IMR-90 (cell line): Measurements from ENCODE around the gene PTEN. TPM values are rescaled to one million over a fixed set of nuclear protein-coding genes. Genes with fewer than 3 reads are reported as not detected.

Experiments
- ATAC-seq: fragments of 200-7000 bp; cut with Tn5 transposase; 2 replicates; pipeline ENCODE4 v1.9.1; 2020; ENCODE audit warnings: low read depth, mild to moderate bottlenecking, moderate library complexity
- BruUV-seq: library from RNA; stranded (reverse); fragments of 400-500 nt; replicated peaks from 2 replicates; lab custom pipeline; 2021; lab: Mats Ljungman, UMichigan
- CTCF ChIA-PET: fragments of 300-600 bp; formaldehyde crosslinking; extraction: SDS; loops from one replicate; lab custom pipeline; 2021; ENCODE audit warnings: antibody characterized with exemption; lab: Yijun Ruan, JAX
- POLR2A ChIA-PET: fragments of 300-600 bp; sonication (Branson Sonifier 250); formaldehyde crosslinking; loops from one replicate; lab custom pipeline; 2022; ENCODE audit warnings: antibody characterized with exemption; ENCODE audit not compliant: unreplicated experiment; lab: Charles Lee
- DNase-seq: peaks from one replicate; pipeline ENCODE4 v3.0.0; 2013
- H2AFZ ChIP-seq: replicated peaks from 2 replicates; pipeline ENCODE3; 2013; ENCODE audit warnings: low read length, mild to moderate bottlenecking; ENCODE audit not compliant: poor library complexity
- H2AK5ac ChIP-seq: 2 replicates; pipeline ENCODE4 v1.6.1; 2013; ENCODE audit warnings: low read depth, low read length, inconsistent platforms
- H2AK9ac ChIP-seq: replicated peaks from 2 replicates; pipeline ENCODE3; 2013; ENCODE audit warnings: mild to moderate bottlenecking, low read depth, low read length, moderate library complexity; ENCODE audit not compliant: poor library complexity
- H2BK120ac ChIP-seq: 2 replicates; pipeline ENCODE4 v1.6.1; 2013; ENCODE audit warnings: low read depth, low read length, inconsistent platforms
- H2BK15ac ChIP-seq: 3 replicates; pipeline ENCODE4 v1.6.1; 2013; ENCODE audit warnings: low read depth, low read length, inconsistent platforms
- H2BK20ac ChIP-seq: 2 replicates; pipeline ENCODE4 v1.6.1; 2013; ENCODE audit warnings: low read depth, mild to moderate bottlenecking, inconsistent platforms, low read length, moderate library complexity
- H2BK5ac ChIP-seq: 2 replicates; pipeline ENCODE4 v1.6.1; 2013; ENCODE audit warnings: mild to moderate bottlenecking, low read depth, low read length, inconsistent platforms; ENCODE audit not compliant: poor library complexity, severe bottlenecking
- H3K14ac ChIP-seq: replicated peaks from 2 replicates; pipeline ENCODE4 v1.6.1; 2013; ENCODE audit warnings: low read depth, low read length, inconsistent platforms
- H3K18ac ChIP-seq: 2 replicates; pipeline ENCODE4 v1.6.1; 2013; ENCODE audit warnings: low read depth, low read length, control low read depth
- H3K23ac ChIP-seq: 2 replicates; pipeline ENCODE4 v1.6.1; 2013; ENCODE audit warnings: low read depth, low read length, inconsistent platforms
- H3K27ac ChIP-seq: 2 replicates; pipeline ENCODE4 v1.5.1; 2013; ENCODE audit warnings: mild to moderate bottlenecking, control low read depth, low read length; ENCODE audit not compliant: insufficient read depth
- H3K27me3 ChIP-seq: 2 replicates; pipeline ENCODE4 v1.6.1; 2013; ENCODE audit warnings: low read length; ENCODE audit not compliant: control insufficient read depth, insufficient read depth
- H3K36me3 ChIP-seq: 2 replicates; pipeline ENCODE4 v1.6.1; 2013; ENCODE audit warnings: low read length, mixed read lengths; ENCODE audit not compliant: control insufficient read depth, insufficient read depth
- H3K4ac ChIP-seq: 2 replicates; pipeline ENCODE4 v1.6.1; 2013; ENCODE audit warnings: low read depth, low read length, inconsistent platforms
- H3K4me1 ChIP-seq: 2 replicates; pipeline ENCODE4 v1.6.1; 2013; ENCODE audit warnings: low read length, mixed read lengths; ENCODE audit not compliant: control insufficient read depth, insufficient read depth
- H3K4me2 ChIP-seq: 2 replicates; pipeline ENCODE4 v1.6.1; 2013; ENCODE audit warnings: low read depth, mild to moderate bottlenecking, control low read depth, low read length, moderate library complexity
- H3K4me3 ChIP-seq: 2 replicates; pipeline ENCODE4 v1.5.1; 2013; ENCODE audit warnings: low read depth, mild to moderate bottlenecking, control low read depth, low read length, moderate library complexity; ENCODE audit not compliant: insufficient read depth
- H3K56ac ChIP-seq: 2 replicates; pipeline ENCODE4 v1.6.1; 2013; ENCODE audit warnings: low read length, inconsistent platforms; ENCODE audit not compliant: insufficient read depth; ENCODE audit errors: extremely low read depth
- H3K79me1 ChIP-seq, 2 experiments: 2 replicates each; pipeline ENCODE4 v1.6.1; 2013; ENCODE audit warnings: low read length in 2 of 2, inconsistent platforms in 1 of 2, low read depth in 1 of 2
- H3K9ac ChIP-seq: 2 replicates; pipeline ENCODE4 v1.6.1; 2013; ENCODE audit warnings: low read depth, low read length, control low read depth
- H3K9me1 ChIP-seq: 2 replicates; pipeline ENCODE4 v1.6.1; 2013; ENCODE audit warnings: low read length, inconsistent platforms; ENCODE audit not compliant: insufficient read depth
- H3K9me3 ChIP-seq: 2 replicates; pipeline ENCODE4 v1.6.1; 2013; ENCODE audit warnings: low read length; ENCODE audit not compliant: control insufficient read depth, insufficient read depth
- H4K20me1 ChIP-seq: 2 replicates; pipeline ENCODE4 v1.6.1; 2013; ENCODE audit warnings: low read length, inconsistent platforms; ENCODE audit not compliant: insufficient read depth
- H4K5ac ChIP-seq: 2 replicates; pipeline ENCODE4 v1.6.1; 2013; ENCODE audit warnings: mild to moderate bottlenecking, low read depth, low read length, control low read depth
- H4K8ac ChIP-seq, 2 experiments: 2 replicates each; pipeline ENCODE4 v1.6.1; 2013; ENCODE audit warnings: low read depth in 2 of 2, low read length in 2 of 2, control low read depth in 1 of 2, inconsistent platforms in 1 of 2
- H4K91ac ChIP-seq: 2 replicates; pipeline ENCODE4 v1.6.1; 2013; ENCODE audit warnings: low read depth, low read length, inconsistent platforms; ENCODE audit not compliant: insufficient read depth
- CEBPB ChIP-seq: IDR thresholded peaks from 2 replicates; pipeline ENCODE4 v1.6.1; 2012; ENCODE audit warnings: low read depth, low read length, improper control_type of control experiment
- CHD1 ChIP-seq: IDR thresholded peaks from 2 replicates; pipeline ENCODE4 v1.6.1; 2012; ENCODE audit warnings: low read depth, low read length, improper control_type of control experiment
- CTCF ChIP-seq: conservative IDR thresholded peaks from 2 replicates; pipeline ENCODE4 v1.5.1; 2012; ENCODE audit warnings: mild to moderate bottlenecking, low read depth, low read length, improper control_type of control experiment
- FOS ChIP-seq: fragments of 150-350 bp; IDR thresholded peaks from 2 replicates; pipeline ENCODE4 v1.6.1; 2016; ENCODE audit warnings: low read depth, low read length
- MAFK ChIP-seq: IDR thresholded peaks from 2 replicates; pipeline ENCODE4 v1.6.1; 2012; ENCODE audit warnings: low read depth, low read length, improper control_type of control experiment
- MAZ ChIP-seq: IDR thresholded peaks from 2 replicates; pipeline ENCODE4 v1.6.1; 2012; ENCODE audit warnings: low read depth, mild to moderate bottlenecking, low read length, improper control_type of control experiment, moderate library complexity, borderline replicate concordance
- POLR2A ChIP-seq: IDR thresholded peaks from 2 replicates; pipeline ENCODE4 v1.6.1; 2012; ENCODE audit warnings: mild to moderate bottlenecking, low read depth, low read length
- RCOR1 ChIP-seq: IDR thresholded peaks from 2 replicates; pipeline ENCODE4 v1.6.1; 2012; ENCODE audit warnings: mild to moderate bottlenecking, low read length, improper control_type of control experiment; ENCODE audit not compliant: insufficient replicate concordance
- WGBS, 2 experiments: methylation state at CpG; one replicate each; pipeline versions ENCODE4 v1.1.5 to v1.1.7; 2013; ENCODE audit warnings: missing lambda C conversion rate in 2 of 2; ENCODE audit not compliant: insufficient read length in 1 of 2; ENCODE audit errors: extremely low coverage in 2 of 2; 5-methylcytosine and 5-hydroxymethylcytosine counted together
- dilution Hi-C: fragments of 300-500 bp; cut with HindIII; formaldehyde crosslinking; loops from one replicate; pipeline ENCODE4 v1.14.3; 2018; ENCODE audit warnings: low sequenced_read_pairs; ENCODE audit not compliant: unreplicated experiment
- in situ Hi-C: fragments of 300-500 bp; cut with MboI; formaldehyde crosslinking; loops from 3 replicates; pipeline ENCODE4 v1.14.3; 2019; ENCODE audit warnings: low sequenced_read_pairs, inconsistent platforms, mixed read lengths
- intact Hi-C: fragments of 100-400 bp; cut with micrococcal nuclease; formaldehyde crosslinking; loops from 2 replicates; pipeline ENCODE4 v1.10.0; 2022
- polyA plus RNA-seq, 3 experiments: library from polyadenylated mRNA; depleted of rRNA; stranded (reverse); fragments of >200 nt; gene quantifications; 2 replicates each; pipeline ENCODE4 v1.2.3, GENCODE V29; 2012; ENCODE audit warnings: low replicate concordance in 1 of 3
- total RNA-seq: library from RNA; depleted of rRNA; stranded (reverse); fragments of >200 nt; gene quantifications from 2 replicates; pipeline ENCODE4 v1.2.3, GENCODE V29; 2012

PTEN gene
- total and polyA plus RNA-seq, 2 of the 4 experiments (the other 2 are of a cell fraction) = 12.0 to 38.9 TPM

- no peak for ATAC-seq
- no TSS peak for BruUV-seq
- H4K91ac ChIP-seq = no peak overlapping the region
These were observed 32.0 kb downstream of the PTEN start for GRCh38 chr10:87895430-87895829.

More at GRCh38 chr10:87895430-87895829, 32.0 kb downstream of the PTEN start:
- H4K20me1 ChIP-seq = peaks cover 67% of the 10 kb centered on the region
- no peak overlapping the region for H3K9ac ChIP-seq
- H3K9me1 ChIP-seq = peaks cover 6% of the 10 kb centered on the region; the same call in 1 of the 2 replicates
- no peak overlapping the region for H3K4me3 ChIP-seq
- H3K23ac ChIP-seq = no peak overlapping the region
- no peaks in the 10 kb centered on the region for H3K27me3 ChIP-seq
- no peak for DNase-seq
- H2BK120ac ChIP-seq = no peak overlapping the region
- no peak overlapping the region for H2BK15ac ChIP-seq
- H3K4me1 ChIP-seq = peaks cover 5% of the 10 kb centered on the region
- H3K14ac ChIP-seq = no peak overlapping the region
- H2AFZ ChIP-seq = no peak overlapping the region
- H2BK20ac ChIP-seq = no peak overlapping the region
- dilution Hi-C loops (no loop called here), intact Hi-C loops (loop anchor here (5.0 kb wide), 1 partner anchor 37 kb away; no protein-coding TSS in a partner anchor), in situ Hi-C loops (no loop called here)
- H3K36me3 ChIP-seq = peaks cover 8% of the 10 kb centered on the region
- ChIA-PET POLR2A (no interaction called here), CTCF (no interaction called here)
- no peaks in the 10 kb centered on the region for H3K9me3 ChIP-seq
- H3K27ac ChIP-seq = no peak overlapping the region
- no peak overlapping the region for H4K5ac ChIP-seq
- H3K79me1 ChIP-seq = peaks cover 7 to 56% of the 10 kb centered on the region in 2 experiments
- H3K4me2 ChIP-seq = no peak overlapping the region
- no peak overlapping the region for H4K8ac ChIP-seq
- no peak overlapping the region for H2AK5ac ChIP-seq
- no peak overlapping the region for H3K4ac ChIP-seq
- H3K18ac ChIP-seq = no peak overlapping the region
- H2AK9ac ChIP-seq = no peak overlapping the region
- TF ChIP-seq RCOR1 (no peak), CHD1 (no peak), FOS (no peak), CTCF (no peak), MAFK (no peak), POLR2A (no peak), MAZ (no peak), CEBPB (no peak)
- H2BK5ac ChIP-seq = no peak overlapping the region
- no peak overlapping the region for H3K56ac ChIP-seq
- WGBS, 2 experiments = no CpG with 5 or more reads among the region's 1 CpG
